ENCODE measurements around the gene APPBP2.

DNA sequence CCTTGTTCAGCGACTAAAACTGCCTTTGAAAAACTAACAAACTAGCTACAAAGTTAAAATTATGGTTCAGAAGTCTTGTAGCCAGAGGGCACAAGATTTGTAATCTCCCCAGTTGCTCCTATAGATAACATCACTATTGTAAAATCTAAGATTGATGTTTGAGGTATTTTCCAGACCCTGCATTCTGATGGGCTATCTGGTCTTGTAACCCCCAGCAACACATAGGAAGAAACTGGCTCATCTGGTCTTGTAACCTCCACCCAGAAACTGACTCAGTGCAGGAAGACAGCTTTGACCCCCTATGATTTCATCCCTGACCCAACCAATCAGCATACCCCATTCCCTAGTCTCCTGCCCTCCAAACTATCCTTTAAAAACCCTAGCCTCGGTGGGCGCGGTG is 116.0 kb downstream of the APPBP2 start:
- TF ChIP-seq POLR2A (IDR thresholded peaks at IDR 0.05; ENCODE audit: low read depth, low read length) (no peak), POLR2AphosphoS5 (IDR thresholded peaks at IDR 0.05; ENCODE audit: low read depth, low read length) (no peak), SPI1 (IDR thresholded peaks at IDR 0.05; ENCODE audit: low read depth, low read length) (no peak), PAX5 (IDR thresholded peaks at IDR 0.05; ENCODE audit: insufficient read depth, low read length, severe bottlenecking) (no peak), TAF1 (IDR thresholded peaks at IDR 0.05; ENCODE audit: low read depth, low read length) (no peak), POU2F2 (IDR thresholded peaks at IDR 0.05; ENCODE audit: low read depth, low read length) (no peak)

Measured in GM12891 (cell line).